Peyer's patch (tissue), 4 donors: ENCODE results near the gene B3GAT1. TPM values are rescaled to one million over a fixed set of nuclear protein-coding genes. Genes with fewer than 3 reads are reported as not detected.

Experiments used
- DNase-seq, 3 donors: peaks; one replicate each; pipeline ENCODE4 v3.0.0-alpha.2; 2017 to 2019
- H3K27ac ChIP-seq, 4 donors: fragments of 200-600 bp; sonication (generic); one replicate each; pipeline ENCODE4 v1.5.1; 2016 to 2019
- H3K27me3 ChIP-seq, 2 donors: fragments of 200-600 bp; sonication (generic); one replicate each; pipeline ENCODE4 v1.5.1; 2019
- H3K36me3 ChIP-seq, 3 donors: fragments of 200-600 bp; sonication (generic); one replicate each; pipeline ENCODE4 v1.5.1; 2016 to 2019
- H3K4me1 ChIP-seq, 4 donors: fragments of 200-600 bp; sonication (generic); one replicate each; pipeline ENCODE4 v1.5.1; 2016 to 2019
- H3K4me3 ChIP-seq, 4 donors: fragments of 200-600 bp; sonication (generic); 1 replicate in 3 of 4; 2 replicates in 1 of 4; pipeline ENCODE4 v1.5.1; 2016 to 2019; ENCODE audit warnings: mild to moderate bottlenecking in 1 of 4
- H3K9me3 ChIP-seq, 4 donors: fragments of 200-600 bp; sonication (generic); one replicate each; pipeline ENCODE4 v1.5.1; 2016 to 2019; ENCODE audit warnings: mild to moderate bottlenecking in 1 of 4
- POLR2A ChIP-seq, 2 donors: fragments of 450-650 bp; IDR thresholded peaks; one replicate each; pipeline ENCODE4 v1.5.1; 2017; ENCODE audit warnings: antibody characterized with exemption in 2 of 2, mild to moderate bottlenecking in 2 of 2, moderate library complexity in 2 of 2
- total RNA-seq, 4 donors: library from RNA; depleted of rRNA; stranded (reverse); fragments of >200 nt; gene quantifications; one replicate each; pipeline ENCODE4 v1.1.0, GENCODE V29; 2016
- TF ChIP-seq, protein P1 (sequence below), 6 experiments: fragments of 450-650 bp in 4 of 6; fragments of 200-600 bp in 2 of 6; sonication (generic) in 1 of 6; IDR thresholded peaks; one replicate each; pipeline ENCODE4 v1.5.1; 2017 to 2019; ENCODE audit warnings: antibody characterized with exemption in 6 of 6, mild to moderate bottlenecking in 3 of 6, moderate library complexity in 1 of 6

Gene B3GAT1
- total RNA-seq, 4 donors from 2014 or later: 0.35 to 3.3 (median 0.54) TPM; not detected in 1

DNA sequence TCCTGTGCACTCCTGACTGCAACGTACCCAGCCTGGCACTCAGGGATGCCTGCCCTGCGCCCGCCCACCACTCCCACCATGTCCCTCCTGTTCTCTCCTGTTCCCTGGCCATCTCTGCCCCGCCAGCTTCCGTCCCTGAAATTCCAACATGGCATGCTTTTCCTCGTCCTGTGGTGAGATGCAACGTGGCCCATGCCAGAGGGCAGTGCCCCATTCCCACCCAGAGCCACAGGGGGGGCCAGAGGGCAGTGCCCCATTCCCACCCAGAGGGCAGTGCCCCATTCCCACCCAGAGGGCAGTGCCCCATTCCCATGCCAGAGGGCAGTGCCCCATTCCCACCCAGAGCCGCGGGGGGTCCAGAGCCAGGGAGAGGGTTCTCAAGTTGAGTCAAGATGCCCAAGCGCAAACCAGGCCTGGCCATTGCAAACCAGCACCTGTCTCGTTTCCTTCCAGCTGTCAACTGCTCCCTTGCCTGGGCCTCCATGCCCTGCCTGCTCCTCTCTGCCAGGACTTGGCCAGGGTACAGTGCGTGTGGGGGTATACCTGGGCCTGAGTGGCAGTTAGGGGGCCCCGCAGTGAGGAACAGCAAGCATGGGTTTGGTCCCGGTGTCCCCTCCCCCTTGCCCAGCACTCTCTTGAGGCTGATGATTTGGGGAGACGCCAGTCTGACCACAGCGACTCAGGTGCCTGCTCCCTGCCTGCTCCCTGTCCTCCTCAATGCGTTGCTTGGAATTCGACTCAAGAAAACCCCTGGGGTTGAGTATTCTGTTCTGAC, 14.6 kb downstream of the B3GAT1 start:
- H3K4me3 ChIP-seq: no peak overlapping the region
- H3K36me3 ChIP-seq: no peaks in the 10 kb centered on the region
- no peak for DNase-seq
- H3K4me1 ChIP-seq: no peaks in the 10 kb centered on the region
- TF ChIP-seq, protein P1, sequence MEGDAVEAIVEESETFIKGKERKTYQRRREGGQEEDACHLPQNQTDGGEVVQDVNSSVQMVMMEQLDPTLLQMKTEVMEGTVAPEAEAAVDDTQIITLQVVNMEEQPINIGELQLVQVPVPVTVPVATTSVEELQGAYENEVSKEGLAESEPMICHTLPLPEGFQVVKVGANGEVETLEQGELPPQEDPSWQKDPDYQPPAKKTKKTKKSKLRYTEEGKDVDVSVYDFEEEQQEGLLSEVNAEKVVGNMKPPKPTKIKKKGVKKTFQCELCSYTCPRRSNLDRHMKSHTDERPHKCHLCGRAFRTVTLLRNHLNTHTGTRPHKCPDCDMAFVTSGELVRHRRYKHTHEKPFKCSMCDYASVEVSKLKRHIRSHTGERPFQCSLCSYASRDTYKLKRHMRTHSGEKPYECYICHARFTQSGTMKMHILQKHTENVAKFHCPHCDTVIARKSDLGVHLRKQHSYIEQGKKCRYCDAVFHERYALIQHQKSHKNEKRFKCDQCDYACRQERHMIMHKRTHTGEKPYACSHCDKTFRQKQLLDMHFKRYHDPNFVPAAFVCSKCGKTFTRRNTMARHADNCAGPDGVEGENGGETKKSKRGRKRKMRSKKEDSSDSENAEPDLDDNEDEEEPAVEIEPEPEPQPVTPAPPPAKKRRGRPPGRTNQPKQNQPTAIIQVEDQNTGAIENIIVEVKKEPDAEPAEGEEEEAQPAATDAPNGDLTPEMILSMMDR (IDR thresholded peaks at IDR 0.05): no peak
- no peak for TF ChIP-seq POLR2A (IDR thresholded peaks at IDR 0.05)
- H3K9me3 ChIP-seq: no peaks in the 10 kb centered on the region
- H3K27me3 ChIP-seq: no peaks in the 10 kb centered on the region
- H3K27ac ChIP-seq: no peak overlapping the region

DNA sequence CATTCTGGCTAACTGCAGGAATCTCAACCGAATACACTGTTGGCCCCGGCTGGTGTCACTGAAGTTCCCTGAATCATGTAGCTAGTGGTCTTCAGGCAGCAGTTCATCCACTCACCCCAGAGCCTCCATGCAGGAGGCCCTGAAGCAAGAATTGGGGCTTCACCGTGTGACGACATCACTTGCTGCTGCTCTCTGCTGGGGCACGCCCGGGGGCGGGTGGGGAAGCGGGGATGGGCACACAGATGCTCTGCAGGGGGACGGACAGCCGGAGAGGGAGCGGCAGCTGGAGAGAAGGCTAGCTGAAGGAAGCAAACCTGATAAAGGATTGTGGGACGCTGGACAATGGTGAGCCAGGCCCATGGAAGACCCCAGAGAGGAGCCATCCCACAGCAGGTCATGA, 17.0 kb downstream of the B3GAT1 start:
- Histone ChIP-seq H3K27ac (no peak overlapping the region), H3K27me3 (no peaks in the 10 kb centered on the region), H3K9me3 (no peaks in the 10 kb centered on the region), H3K4me1 (no peaks in the 10 kb centered on the region), H3K4me3 (no peak overlapping the region), H3K36me3 (no peaks in the 10 kb centered on the region)
- no peak for DNase-seq
- no peak for TF ChIP-seq POLR2A (IDR thresholded peaks at IDR 0.05)
- TF ChIP-seq, protein P1 (IDR thresholded peaks at IDR 0.05): no peak

DNA sequence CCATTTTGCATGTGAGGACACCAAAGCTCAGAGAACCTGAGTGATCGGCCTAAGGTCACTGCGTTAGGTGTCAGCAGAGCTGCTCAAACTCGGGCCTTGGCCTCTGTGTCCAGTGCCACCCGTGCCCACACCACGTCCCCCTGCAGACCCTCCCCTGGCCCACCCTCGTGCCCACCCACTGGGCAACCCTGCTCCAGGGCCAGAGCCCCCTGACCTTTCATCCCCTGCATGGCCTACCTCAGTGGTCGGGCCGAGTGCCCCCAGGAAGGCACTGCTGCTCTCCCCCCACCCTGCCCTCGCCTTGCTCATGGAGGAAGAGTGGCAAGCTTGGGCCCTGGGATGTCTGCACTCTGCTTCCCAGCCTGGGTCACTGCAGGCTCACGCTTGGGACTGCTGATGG, 17.7 kb downstream of the B3GAT1 start:
- no peak for DNase-seq
- no peaks in the 10 kb centered on the region for H3K27me3 ChIP-seq
- TF ChIP-seq, protein P1 (IDR thresholded peaks at IDR 0.05): no peak
- no peak overlapping the region for H3K27ac ChIP-seq
- H3K4me3 ChIP-seq: no peak overlapping the region
- H3K9me3 ChIP-seq: no peaks in the 10 kb centered on the region
- H3K36me3 ChIP-seq: no peaks in the 10 kb centered on the region
- H3K4me1 ChIP-seq: no peaks in the 10 kb centered on the region

DNA sequence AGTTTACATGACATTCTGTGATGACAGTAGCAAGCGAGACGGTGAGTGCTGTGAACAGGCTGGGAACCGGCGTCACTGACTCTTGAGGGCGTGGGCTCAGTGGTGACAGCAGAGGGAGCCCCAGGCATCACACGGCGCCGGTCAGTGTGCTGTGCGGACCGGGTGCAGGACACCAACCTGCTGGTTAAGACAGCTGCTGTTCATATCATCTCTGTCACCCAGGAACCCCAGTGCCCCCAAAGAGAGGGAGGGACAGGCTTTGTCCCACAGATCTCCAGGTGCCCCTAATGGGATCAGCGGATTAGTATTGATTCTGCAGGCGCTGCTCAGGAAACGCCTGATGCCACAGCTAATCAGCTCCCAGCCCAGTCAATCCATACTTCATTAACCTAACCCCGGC, 18.4 kb downstream of the B3GAT1 start:
- no peaks in the 10 kb centered on the region for H3K9me3 ChIP-seq
- TF ChIP-seq, protein P1 (IDR thresholded peaks at IDR 0.05): peak in 4 of 6 experiments; percentile 4 to 54 (median 47)
- TF ChIP-seq POLR2A (IDR thresholded peaks at IDR 0.05): no peak
- H3K4me3 ChIP-seq: no peak overlapping the region
- DNase-seq: peak in 1 of 3 donors; percentile 57
- no peak overlapping the region for H3K27ac ChIP-seq
- no peaks in the 10 kb centered on the region for H3K4me1 ChIP-seq
- H3K27me3 ChIP-seq: no peaks in the 10 kb centered on the region
- H3K36me3 ChIP-seq: no peaks in the 10 kb centered on the region

DNA sequence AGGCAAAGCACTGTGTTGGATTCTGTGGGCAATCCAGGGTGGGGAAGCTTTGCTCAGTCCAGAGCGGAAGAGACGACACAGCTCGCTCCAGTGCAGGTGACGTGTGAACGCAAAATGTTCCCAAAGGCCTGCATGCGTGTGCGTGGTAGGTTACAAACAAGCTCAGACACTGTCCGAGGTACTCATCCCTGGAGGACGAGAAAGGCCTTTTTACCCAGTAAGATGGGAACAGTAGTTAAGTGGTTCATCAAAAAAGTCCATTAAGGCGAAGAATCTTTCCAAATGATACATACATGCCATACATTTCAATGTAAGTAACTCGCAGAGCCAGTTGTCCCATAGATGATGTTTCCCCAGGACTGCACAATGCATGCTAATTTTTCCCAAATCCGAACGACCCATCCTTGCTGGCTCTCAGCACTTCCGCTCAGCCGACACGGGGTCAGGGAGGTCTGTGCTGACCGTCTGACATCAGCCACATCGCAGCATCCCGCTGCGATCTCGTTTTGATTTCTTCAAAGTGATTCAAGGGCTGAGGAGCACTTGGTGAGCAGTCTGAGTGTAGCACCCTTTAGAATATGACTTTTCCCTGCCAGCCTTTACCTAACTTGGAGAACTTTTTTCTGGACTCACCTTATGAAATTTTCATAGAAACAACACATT, 19.0 kb downstream of the B3GAT1 start:
- no peak for DNase-seq
- Histone ChIP-seq H3K9me3 (no peaks in the 10 kb centered on the region), H3K27ac (no peak overlapping the region), H3K27me3 (no peaks in the 10 kb centered on the region), H3K4me3 (no peak overlapping the region), H3K36me3 (no peaks in the 10 kb centered on the region), H3K4me1 (no peaks in the 10 kb centered on the region)
- TF ChIP-seq, protein P1 (IDR thresholded peaks at IDR 0.05): no peak
- TF ChIP-seq POLR2A (IDR thresholded peaks at IDR 0.05): no peak
